NCI-H2029 (cell line): ENCODE data around the gene WDSUB1.

Source experiments
- DNase-seq: peaks from one replicate; lab custom pipeline; 2025; lab: John Stamatoyannopoulos, UW

WDSUB1 gene

GRCh38 chr2:159266554-159266953 is 19.9 kb downstream of the WDSUB1 start:
- no peak for DNase-seq

- peak; percentile 35 for DNase-seq
Measured at GRCh38 chr2:159265171-159265576, 21.3 kb downstream of the WDSUB1 start.

- no peak for DNase-seq
Measured at GRCh38 chr2:159262904-159263303, 23.6 kb downstream of the WDSUB1 start.

GRCh38 chr2:159262226-159262625 is 24.3 kb downstream of the WDSUB1 start:
- no peak for DNase-seq

- no peak for DNase-seq
Measured at GRCh38 chr2:159256159-159256558, 30.3 kb downstream of the WDSUB1 start.

GRCh38 chr2:159252905-159253304 is 33.6 kb downstream of the WDSUB1 start:
- no peak for DNase-seq

- no peak for DNase-seq
Measured at GRCh38 chr2:159251296-159252173, 35.0 kb downstream of the WDSUB1 start.

GRCh38 chr2:159249990-159250715 is 36.4 kb downstream of the WDSUB1 start:
- peak; percentile 88 for DNase-seq

- no peak for DNase-seq
Measured at GRCh38 chr2:159246325-159246988, 40.0 kb downstream of the WDSUB1 start.

- no peak for DNase-seq
Measured at GRCh38 chr2:159243529-159243928, 43.0 kb downstream of the WDSUB1 start.

GRCh38 chr2:159234868-159235267 is 51.6 kb downstream of the WDSUB1 start:
- no peak for DNase-seq

GRCh38 chr2:159232456-159233170 is 53.9 kb downstream of the WDSUB1 start:
- DNase-seq: no peak

- DNase-seq: no peak
Measured at GRCh38 chr2:159230145-159230877, 56.2 kb downstream of the WDSUB1 start.

GRCh38 chr2:159229476-159230144 is 56.9 kb downstream of the WDSUB1 start:
- peak; percentile 64 for DNase-seq

- no peak for DNase-seq
Measured at GRCh38 chr2:159228081-159228581, 58.4 kb downstream of the WDSUB1 start.

GRCh38 chr2:159227467-159227866 is 59.0 kb downstream of the WDSUB1 start:
- DNase-seq: no peak

- DNase-seq: peak; percentile 29
Measured at GRCh38 chr2:159226608-159227385, 59.7 kb downstream of the WDSUB1 start.

- DNase-seq: peak; percentile 68
Measured at GRCh38 chr2:159226059-159226461, 60.4 kb downstream of the WDSUB1 start.
